OCI-LY1 (cell line): ENCODE data around the gene CACNA2D3.

Experiments
- H2AFZ ChIP-seq: fragments of 200-600 bp; sonication (generic), shearing (Covaris generic); 2 replicates; pipeline ENCODE4 v1.6.0; 2014; ENCODE audit warnings: antibody characterized with exemption, mild to moderate bottlenecking, low read length
- H3F3A ChIP-seq: fragments of 200-600 bp; sonication (generic), shearing (Covaris generic); 2 replicates; pipeline ENCODE4 v1.6.0; 2014; ENCODE audit warnings: mild to moderate bottlenecking, antibody characterized with exemption, low read length, moderate library complexity; ENCODE audit not compliant: insufficient read depth
- H3K27ac ChIP-seq: fragments of 200-600 bp; sonication (generic); 2 replicates; pipeline ENCODE4 v1.5.1; 2014; ENCODE audit warnings: low read length, mixed run types, mild to moderate bottlenecking, low read depth; ENCODE audit not compliant: poor library complexity, severe bottlenecking
- H3K27me3 ChIP-seq: fragments of 200-600 bp; sonication (generic); 2 replicates; pipeline ENCODE4 v1.6.0; 2014; ENCODE audit warnings: antibody characterized with exemption, mild to moderate bottlenecking, low read length, moderate library complexity; ENCODE audit not compliant: insufficient read depth
- H3K36me3 ChIP-seq: fragments of 200-600 bp; sonication (generic); 2 replicates; pipeline ENCODE4 v1.6.1; 2014; ENCODE audit warnings: mild to moderate bottlenecking, antibody characterized with exemption, low read length, moderate library complexity, mixed read lengths; ENCODE audit not compliant: insufficient read depth
- H3K4me1 ChIP-seq: fragments of 200-600 bp; sonication (generic); 2 replicates; pipeline ENCODE4 v1.5.1; 2014; ENCODE audit warnings: mild to moderate bottlenecking, low read length, moderate library complexity; ENCODE audit not compliant: insufficient read depth, severe bottlenecking
- H3K4me2 ChIP-seq: fragments of 200-600 bp; sonication (generic), shearing (Covaris generic); 2 replicates; pipeline ENCODE4 v1.6.1; 2014; ENCODE audit warnings: low read length
- H3K4me3 ChIP-seq: fragments of 200-600 bp; sonication (generic); 2 replicates; pipeline ENCODE4 v1.5.1; 2014; ENCODE audit warnings: low read length, low read depth, mild to moderate bottlenecking, mixed read lengths; ENCODE audit not compliant: poor library complexity, severe bottlenecking
- H3K79me2 ChIP-seq: fragments of 200-600 bp; shearing (Covaris generic); 2 replicates; pipeline ENCODE4 v1.6.1; 2016; ENCODE audit warnings: mixed run types, low read length, mixed read lengths; ENCODE audit not compliant: insufficient read depth
- H3K9ac ChIP-seq: fragments of 200-600 bp; sonication (generic), shearing (Covaris generic); 2 replicates; pipeline ENCODE4 v1.6.1; 2014; ENCODE audit warnings: mild to moderate bottlenecking, low read length, mixed read lengths
- H3K9me2 ChIP-seq: fragments of 200-600 bp; sonication (generic), shearing (Covaris generic); 2 replicates; pipeline ENCODE4 v1.6.1; 2014; ENCODE audit warnings: low read depth, mild to moderate bottlenecking, low read length, mixed read lengths
- H3K9me3 ChIP-seq: fragments of 200-600 bp; shearing (Covaris generic); 2 replicates; pipeline ENCODE4 v1.6.1; 2014; ENCODE audit warnings: low read length, mixed read lengths
- H4K20me1 ChIP-seq: fragments of 200-600 bp; sonication (generic), shearing (Covaris generic); 2 replicates; pipeline ENCODE4 v1.6.0; 2016; ENCODE audit warnings: mild to moderate bottlenecking, low read length; ENCODE audit not compliant: insufficient read depth
- CTCF ChIP-seq: fragments of 200-600 bp; sonication (generic), shearing (Covaris generic); IDR thresholded peaks from 2 replicates; pipeline ENCODE4 v1.5.1; 2017; ENCODE audit warnings: mild to moderate bottlenecking, antibody characterized with exemption, low read length, moderate library complexity, mixed read lengths
- EZH2 ChIP-seq: fragments of 200-600 bp; sonication (generic), shearing (Covaris generic); IDR thresholded peaks from 2 replicates; pipeline ENCODE4 v1.8.0; 2017; ENCODE audit warnings: borderline replicate concordance, mixed run types, mild to moderate bottlenecking, antibody characterized with exemption, low read length, moderate library complexity, mixed read lengths

Gene CACNA2D3

DNA sequence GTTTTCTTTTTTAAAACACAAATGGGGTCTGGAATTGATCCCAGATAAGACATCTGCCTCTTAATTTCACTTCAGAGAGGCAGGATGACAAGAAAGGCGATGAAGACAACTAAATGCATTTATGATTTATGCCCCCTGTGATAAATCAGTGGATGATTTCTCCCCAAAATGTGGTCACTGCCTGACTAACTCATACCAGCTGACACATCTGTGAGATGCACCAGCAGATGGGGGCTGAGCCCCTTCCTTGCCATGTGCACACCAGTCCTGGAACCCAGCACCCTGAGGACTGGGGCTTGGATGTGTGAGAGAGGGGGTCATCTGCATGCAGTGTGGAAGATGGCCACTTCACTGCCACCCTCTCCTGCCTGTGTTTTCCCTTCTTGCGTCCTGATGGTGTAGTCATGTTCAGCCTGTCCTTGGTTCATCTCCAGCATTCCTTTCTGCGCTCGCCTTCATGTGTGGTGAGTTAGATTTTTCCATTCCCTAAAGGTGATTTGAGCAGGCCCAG is 541.2 kb downstream of the CACNA2D3 start:
- H3K4me3 ChIP-seq = no peak overlapping the region

DNA sequence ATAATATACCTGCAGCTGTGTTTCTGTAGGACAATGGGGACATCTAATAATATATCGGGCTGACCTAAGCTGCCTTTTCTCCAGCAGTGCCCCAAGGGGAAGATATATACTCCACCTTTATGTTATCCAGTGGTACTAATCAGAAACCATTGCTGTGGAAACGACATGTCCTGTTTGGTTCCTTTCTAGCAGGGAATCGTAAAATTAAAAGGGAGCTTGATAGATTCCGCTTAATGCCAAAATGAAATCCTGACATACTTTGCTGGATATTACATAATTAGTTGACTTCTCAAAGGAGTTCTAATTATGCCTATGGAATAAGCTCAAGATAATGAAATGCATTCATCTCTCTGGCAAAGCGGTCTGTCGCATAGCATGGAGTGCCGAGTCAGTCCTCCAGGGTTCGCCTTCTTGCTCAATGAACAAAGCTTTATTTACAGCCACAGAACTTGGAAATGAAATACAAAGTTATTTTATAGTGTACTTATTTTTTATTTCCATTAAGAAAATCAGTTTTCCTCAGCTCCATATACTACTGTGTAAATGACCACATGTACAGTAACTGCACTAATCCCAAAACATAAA is 542.8 kb downstream of the CACNA2D3 start:
- Histone ChIP-seq H3K4me1 (no peaks in the 10 kb centered on the region), H3K36me3 (no peaks in the 10 kb centered on the region), H3K27me3 (no peaks in the 10 kb centered on the region), H3K27ac (no peak overlapping the region), H3K4me2 (no peak overlapping the region), H3K9me2 (no peaks in the 10 kb centered on the region), H4K20me1 (no peaks in the 10 kb centered on the region), H3K4me3 (no peak overlapping the region), H3F3A (no peaks in the 10 kb centered on the region), H3K79me2 (no peaks in the 10 kb centered on the region), H2AFZ (no peak overlapping the region), H3K9me3 (no peaks in the 10 kb centered on the region), H3K9ac (no peak overlapping the region)
- no peak for TF ChIP-seq EZH2

More for the DNA sequence above, 541.2 kb downstream of the CACNA2D3 start:
- no peaks in the 10 kb centered on the region for H3K36me3 ChIP-seq
- H3K9me3 ChIP-seq = no peaks in the 10 kb centered on the region
- H3F3A ChIP-seq = no peaks in the 10 kb centered on the region
- no peaks in the 10 kb centered on the region for H3K79me2 ChIP-seq
- H3K4me2 ChIP-seq = no peak overlapping the region
- H2AFZ ChIP-seq = no peak overlapping the region
- no peaks in the 10 kb centered on the region for H4K20me1 ChIP-seq
- H3K9ac ChIP-seq = no peak overlapping the region
- H3K27me3 ChIP-seq = no peaks in the 10 kb centered on the region
- no peaks in the 10 kb centered on the region for H3K4me1 ChIP-seq
- H3K9me2 ChIP-seq = no peaks in the 10 kb centered on the region
- H3K27ac ChIP-seq = no peak overlapping the region
- TF ChIP-seq CTCF = no peak

DNA sequence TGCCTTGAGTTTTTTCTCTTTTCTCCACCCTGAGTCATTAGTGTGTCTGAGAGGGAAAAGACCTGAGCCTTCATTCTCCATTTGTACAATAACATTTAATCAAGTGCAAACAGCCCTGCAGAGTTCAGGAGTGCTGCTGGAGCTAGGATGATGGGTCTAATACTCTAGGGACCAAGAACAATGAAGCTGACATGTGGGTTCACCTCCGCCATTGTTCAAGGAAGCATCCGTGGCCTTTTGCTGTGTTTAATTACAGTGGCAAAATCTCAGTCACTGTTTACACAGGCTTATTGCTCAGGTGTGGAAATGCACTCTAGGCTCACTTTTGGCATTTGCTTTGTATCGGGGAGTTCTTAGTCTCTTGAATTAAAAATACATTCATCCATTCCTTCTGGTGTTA is 545.9 kb downstream of the CACNA2D3 start:
- TF ChIP-seq EZH2 (no peak), CTCF (no peak)
- Histone ChIP-seq H3K36me3 (no peaks in the 10 kb centered on the region), H3K79me2 (no peaks in the 10 kb centered on the region), H3K9me2 (no peaks in the 10 kb centered on the region), H3K27ac (no peak overlapping the region), H3F3A (no peaks in the 10 kb centered on the region), H3K4me1 (no peaks in the 10 kb centered on the region), H3K4me2 (no peak overlapping the region), H3K4me3 (no peak overlapping the region), H4K20me1 (no peaks in the 10 kb centered on the region), H3K9ac (no peak overlapping the region), H2AFZ (no peak overlapping the region), H3K9me3 (no peaks in the 10 kb centered on the region), H3K27me3 (no peaks in the 10 kb centered on the region)
